Measurements from ENCODE around the gene ADH4. TPM values are rescaled to one million over a fixed set of nuclear protein-coding genes. Genes with fewer than 3 reads are reported as not detected.

ADH4 gene
- total RNA-seq, 2 experiments from 2014 or later: not detected

DNA sequence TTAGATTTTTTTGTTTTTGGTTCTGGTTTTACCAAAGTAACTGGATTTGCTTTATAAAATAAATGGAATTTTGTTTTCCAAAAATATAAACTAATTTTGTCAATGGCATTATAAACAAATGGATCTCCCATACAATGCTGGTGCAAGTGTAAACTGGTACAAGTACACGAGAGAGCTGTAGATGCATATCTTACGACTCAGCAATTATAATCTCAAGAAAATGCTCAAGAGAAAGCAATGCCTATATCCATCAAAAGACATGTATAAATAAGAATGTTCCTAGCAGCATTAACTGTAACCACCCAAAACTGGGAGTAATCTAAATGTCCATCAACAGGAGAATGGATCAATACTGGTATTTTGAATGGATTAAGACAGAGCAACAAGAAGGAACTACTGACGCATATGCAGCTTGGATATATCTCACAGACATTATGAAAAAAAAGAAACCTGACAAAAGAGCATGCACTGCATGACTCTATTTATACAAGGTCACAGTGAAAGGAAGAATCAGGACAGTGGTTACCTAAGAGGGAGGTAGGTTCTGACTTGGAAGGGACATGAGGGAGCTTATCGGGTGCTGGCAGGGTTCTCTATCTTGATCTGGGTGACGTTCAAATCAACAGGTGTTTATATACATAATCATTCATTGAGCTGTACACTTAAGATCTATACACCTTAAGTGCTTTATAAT lies 65.0 kb downstream of the ADH4 start:
- Mint-ChIP-seq H3K36me3 (ENCODE audit: low read depth) (peaks cover 95% of the 10 kb centered on the region), H3K27ac (no peak overlapping the region)

DNA sequence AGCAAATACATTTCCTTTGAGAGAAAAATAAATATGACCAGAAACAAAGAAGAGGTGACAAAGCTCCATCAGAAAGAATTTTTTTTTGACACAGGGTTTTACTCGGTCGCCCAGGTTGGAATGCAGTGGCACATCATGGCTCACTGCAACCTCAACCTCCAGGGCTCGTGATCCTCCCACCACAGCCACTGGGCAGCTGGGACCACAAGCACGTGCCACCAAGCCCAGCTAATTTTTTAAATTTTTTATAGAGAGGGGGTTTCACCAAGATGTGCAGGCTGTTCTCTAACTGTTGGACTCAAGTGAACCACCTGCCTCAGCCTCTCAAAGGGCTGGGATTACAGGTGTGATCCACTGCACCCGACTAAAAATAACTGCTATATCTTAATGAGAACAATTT lies 65.8 kb downstream of the ADH4 start:
- Histone ChIP-seq H3K27ac (ENCODE audit: low read depth in 1 of 2, low read length in 2 of 2) (no peak overlapping the region), H3K9me3 (ENCODE audit: control insufficient read depth in 1 of 2, insufficient read depth in 1 of 2, low read length in 2 of 2) (no peaks in the 10 kb centered on the region), H3K4me3 (ENCODE audit: low read length) (no peak overlapping the region), H3K36me3 (ENCODE audit: insufficient read depth, low read length) (peaks cover 92% of the 10 kb centered on the region), H3K4me1 (ENCODE audit: insufficient read depth, low read length) (no peaks in the 10 kb centered on the region), H3K27me3 (ENCODE audit: control insufficient read depth in 1 of 2, insufficient read depth in 2 of 2, low read length in 2 of 2) (no peaks in the 10 kb centered on the region)
- TF ChIP-seq, protein P1, sequence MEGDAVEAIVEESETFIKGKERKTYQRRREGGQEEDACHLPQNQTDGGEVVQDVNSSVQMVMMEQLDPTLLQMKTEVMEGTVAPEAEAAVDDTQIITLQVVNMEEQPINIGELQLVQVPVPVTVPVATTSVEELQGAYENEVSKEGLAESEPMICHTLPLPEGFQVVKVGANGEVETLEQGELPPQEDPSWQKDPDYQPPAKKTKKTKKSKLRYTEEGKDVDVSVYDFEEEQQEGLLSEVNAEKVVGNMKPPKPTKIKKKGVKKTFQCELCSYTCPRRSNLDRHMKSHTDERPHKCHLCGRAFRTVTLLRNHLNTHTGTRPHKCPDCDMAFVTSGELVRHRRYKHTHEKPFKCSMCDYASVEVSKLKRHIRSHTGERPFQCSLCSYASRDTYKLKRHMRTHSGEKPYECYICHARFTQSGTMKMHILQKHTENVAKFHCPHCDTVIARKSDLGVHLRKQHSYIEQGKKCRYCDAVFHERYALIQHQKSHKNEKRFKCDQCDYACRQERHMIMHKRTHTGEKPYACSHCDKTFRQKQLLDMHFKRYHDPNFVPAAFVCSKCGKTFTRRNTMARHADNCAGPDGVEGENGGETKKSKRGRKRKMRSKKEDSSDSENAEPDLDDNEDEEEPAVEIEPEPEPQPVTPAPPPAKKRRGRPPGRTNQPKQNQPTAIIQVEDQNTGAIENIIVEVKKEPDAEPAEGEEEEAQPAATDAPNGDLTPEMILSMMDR (IDR thresholded peaks at IDR 0.05): no peak
- Mint-ChIP-seq H3K27me3 (no peaks in the 10 kb centered on the region), H3K4me3 (no peak overlapping the region), H3K27ac (no peak overlapping the region), H3K9me3 (no peaks in the 10 kb centered on the region), H3K4me1 (ENCODE audit: low read depth) (peaks cover 15% of the 10 kb centered on the region), H3K36me3 (ENCODE audit: low read depth) (peaks cover 95% of the 10 kb centered on the region)
- ATAC-seq (ENCODE audit: poor library complexity) (no peak), DNase-seq (no peak)
- ChIA-PET CTCF (interaction anchor here (0.6 to 1.0 kb wide), 2 partner anchors 83 to 121 kb away, joined by 3 read pairs; partner anchors contain the start of gene METAP1), POLR2A (interaction anchor here (1.2 kb wide), 1 partner anchor 10 kb away, joined by 3 read pairs; no protein-coding TSS in a partner anchor)
- intact Hi-C loops (cut with DNase I, micrococcal nuclease): no loop called here

More for the DNA sequence above, 65.0 kb downstream of the ADH4 start:
- no peak overlapping the region for H3K4me3 ChIP-seq (ENCODE audit: low read length)
- TF ChIP-seq, protein P1 (IDR thresholded peaks at IDR 0.05): no peak
- H3K4me3 Mint-ChIP-seq: no peak overlapping the region
- no peaks in the 10 kb centered on the region for H3K9me3 Mint-ChIP-seq
- H3K36me3 ChIP-seq (ENCODE audit: insufficient read depth, low read length): peaks cover 92% of the 10 kb centered on the region
- no peaks in the 10 kb centered on the region for H3K9me3 ChIP-seq (ENCODE audit: control insufficient read depth in 1 of 2, insufficient read depth in 1 of 2, low read length in 2 of 2)
- intact Hi-C loops (cut with DNase I, micrococcal nuclease): no loop called here
- H3K4me1 Mint-ChIP-seq (ENCODE audit: low read depth): peaks cover 20% of the 10 kb centered on the region
- H3K27ac ChIP-seq (ENCODE audit: low read depth in 1 of 2, low read length in 2 of 2): no peak overlapping the region
- H3K4me1 ChIP-seq (ENCODE audit: insufficient read depth, low read length): no peaks in the 10 kb centered on the region
- CTCF ChIA-PET: no interaction called here
- ATAC-seq (ENCODE audit: poor library complexity) (no peak), DNase-seq (no peak)
- POLR2A ChIA-PET: interaction anchor here (1.2 kb wide), 1 partner anchor 9 kb away, joined by 3 read pairs; no protein-coding TSS in a partner anchor
- no peaks in the 10 kb centered on the region for H3K27me3 Mint-ChIP-seq
- H3K27me3 ChIP-seq (ENCODE audit: control insufficient read depth in 1 of 2, insufficient read depth in 2 of 2, low read length in 2 of 2): no peaks in the 10 kb centered on the region

DNA sequence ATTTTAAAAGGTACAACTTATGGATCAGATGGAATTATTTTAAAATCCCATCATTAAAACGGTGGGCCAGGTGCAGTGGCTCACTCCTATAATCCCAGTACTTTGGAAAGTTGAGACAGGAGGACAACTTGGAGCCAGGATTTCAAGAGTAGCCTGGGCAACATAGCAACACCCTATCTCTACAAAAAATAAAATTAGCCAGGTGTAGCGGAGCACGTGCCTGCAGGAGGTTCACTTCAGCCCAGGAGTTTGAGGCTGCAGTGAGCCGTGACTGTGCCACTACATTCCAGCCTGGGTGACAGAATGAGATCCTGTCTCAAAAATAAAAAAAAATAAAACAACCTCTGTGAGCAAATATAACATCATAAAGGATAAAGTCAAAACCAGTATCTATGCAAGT lies 66.9 kb downstream of the ADH4 start:
- intact Hi-C loops (cut with DNase I, micrococcal nuclease): no loop called here
- Mint-ChIP-seq H3K27me3 (no peaks in the 10 kb centered on the region), H3K36me3 (ENCODE audit: low read depth) (peaks cover 97% of the 10 kb centered on the region), H3K9me3 (no peaks in the 10 kb centered on the region), H3K4me1 (ENCODE audit: low read depth) (peaks cover 14% of the 10 kb centered on the region), H3K27ac (peak overlapping the region; percentile 15), H3K4me3 (no peak overlapping the region)
- Histone ChIP-seq H3K9me3 (ENCODE audit: control insufficient read depth in 1 of 2, insufficient read depth in 1 of 2, low read length in 2 of 2) (no peaks in the 10 kb centered on the region), H3K4me1 (ENCODE audit: insufficient read depth, low read length) (no peaks in the 10 kb centered on the region), H3K36me3 (ENCODE audit: insufficient read depth, low read length) (peaks cover 90% of the 10 kb centered on the region), H3K4me3 (ENCODE audit: low read length) (no peak overlapping the region), H3K27ac (ENCODE audit: low read depth in 1 of 2, low read length in 2 of 2) (no peak overlapping the region), H3K27me3 (ENCODE audit: control insufficient read depth in 1 of 2, insufficient read depth in 2 of 2, low read length in 2 of 2) (no peaks in the 10 kb centered on the region)
- POLR2A ChIA-PET: no interaction called here
- ATAC-seq (ENCODE audit: poor library complexity): no peak
- TF ChIP-seq, protein P1 (IDR thresholded peaks at IDR 0.05): no peak
- CTCF ChIA-PET: no interaction called here
- DNase-seq: no peak
